Measurements from ENCODE around the gene TMEM181. TPM values are rescaled to one million over a fixed set of nuclear protein-coding genes. Genes with fewer than 3 reads are reported as not detected.
"Not testable (repeated sequence)": the region's sequence is repeated elsewhere in the genome, so short reads cannot be mapped to it uniquely, and the experiment has no call there.

TMEM181 gene
- total RNA-seq, 2 experiments from 2014 or later: 16.9 to 17.6 TPM

DNA sequence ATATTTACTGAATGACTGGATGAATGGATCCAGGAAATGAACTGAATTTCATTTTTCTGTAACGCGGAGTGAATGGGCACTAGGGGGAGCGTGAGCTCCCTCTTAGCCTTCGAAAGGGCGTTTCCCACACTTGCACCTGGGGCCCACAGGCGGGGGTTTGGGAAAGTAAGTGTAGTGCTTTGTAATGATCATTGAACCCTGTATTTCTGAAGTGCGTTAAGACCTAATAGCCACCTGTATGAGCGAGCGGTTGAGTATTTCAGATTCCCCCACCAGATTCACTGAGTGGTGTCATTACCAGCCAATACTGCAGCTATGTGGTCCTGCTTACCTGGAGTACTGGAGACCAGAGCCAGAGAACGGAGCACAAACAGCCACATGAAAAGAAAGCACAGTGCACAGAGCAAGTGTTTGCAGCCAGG lies 100.5 kb downstream of the TMEM181 start:
- peak; percentile 61 for DNase-seq
- H3K27ac Mint-ChIP-seq: peak overlapping the region; percentile 77
- H3K9me3 Mint-ChIP-seq: no peaks in the 10 kb centered on the region
- H3K4me1 Mint-ChIP-seq: peaks cover 55% of the 10 kb centered on the region
- H3K4me3 Mint-ChIP-seq: no peak overlapping the region
- ChIA-PET POLR2A (no interaction called here), CTCF (interaction anchor here (0.9 to 3.3 kb wide), 16 partner anchors 10 to 446 kb away, joined by 3 to 19 read pairs (median 4); partner anchors contain the start of genes DYNLT1 and SYTL3)
- H3K27me3 Mint-ChIP-seq: no peaks in the 10 kb centered on the region
- H3K36me3 Mint-ChIP-seq (ENCODE audit: low read depth): peaks cover 40% of the 10 kb centered on the region

DNA sequence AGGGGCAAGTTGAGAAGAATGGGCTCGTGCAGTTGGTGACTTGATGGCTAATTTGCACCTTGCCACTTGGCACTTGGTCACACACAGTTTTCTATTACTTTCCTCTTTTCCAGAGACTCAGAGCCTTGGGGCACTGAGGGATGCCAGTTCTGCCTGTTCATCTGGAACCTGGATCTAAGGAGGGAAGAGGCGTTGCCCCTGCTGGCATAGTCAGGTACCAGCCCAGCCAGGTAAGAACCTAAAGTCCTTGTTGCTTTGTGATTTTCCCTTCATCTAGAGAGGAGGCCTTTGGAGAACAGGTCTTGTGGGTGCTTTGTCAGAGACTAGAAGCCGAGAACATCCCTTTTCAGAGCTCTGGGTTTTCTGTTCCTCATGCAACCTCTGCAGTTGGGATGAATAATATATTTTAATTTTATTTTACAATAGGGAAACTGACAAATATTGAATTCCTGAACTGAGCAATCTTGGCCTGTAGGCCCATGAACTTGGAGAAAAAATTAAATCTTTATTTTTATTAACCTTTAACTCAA lies 101.3 kb downstream of the TMEM181 start:
- H3K4me3 Mint-ChIP-seq: no peak overlapping the region
- no peak overlapping the region for H3K27ac Mint-ChIP-seq
- CTCF ChIA-PET: interaction anchor here (1.0 to 3.3 kb wide), 4 partner anchors 9 to 25 kb away, joined by 3 to 18 read pairs (median 6); partner anchors contain the start of gene DYNLT1
- H3K4me1 Mint-ChIP-seq: peaks cover 46% of the 10 kb centered on the region
- no peaks in the 10 kb centered on the region for H3K9me3 Mint-ChIP-seq
- H3K36me3 Mint-ChIP-seq (ENCODE audit: low read depth): peaks cover 38% of the 10 kb centered on the region
- DNase-seq: no peak
- POLR2A ChIA-PET: no interaction called here
- no peaks in the 10 kb centered on the region for H3K27me3 Mint-ChIP-seq

DNA sequence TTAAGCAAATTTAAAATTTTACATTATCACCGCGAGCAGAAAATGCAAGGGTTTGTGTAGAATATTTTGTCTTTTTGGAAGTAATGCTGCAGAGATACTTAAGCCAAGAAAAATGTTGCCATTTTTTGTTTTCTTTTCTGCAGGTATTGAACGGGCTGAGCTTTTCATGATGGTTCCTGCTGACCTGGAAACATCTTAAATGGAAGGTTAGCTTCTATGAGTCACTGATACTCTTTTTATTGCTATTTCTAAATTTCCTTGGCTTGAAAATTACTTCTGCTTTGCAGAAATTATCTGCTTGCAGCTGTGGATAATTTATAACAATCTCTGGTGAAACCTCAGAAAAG lies 102.7 kb downstream of the TMEM181 start:
- no peaks in the 10 kb centered on the region for H3K27me3 Mint-ChIP-seq
- peaks cover 38% of the 10 kb centered on the region for H3K4me1 Mint-ChIP-seq
- ChIA-PET CTCF (interaction anchor here (1.3 to 1.6 kb wide), 6 partner anchors 8 to 133 kb away, joined by 3 to 6 read pairs (median 4); no protein-coding TSS in a partner anchor), POLR2A (no interaction called here)
- DNase-seq: no peak
- H3K9me3 Mint-ChIP-seq: no peaks in the 10 kb centered on the region
- no peak overlapping the region for H3K27ac Mint-ChIP-seq
- no peak overlapping the region for H3K4me3 Mint-ChIP-seq
- peaks cover 46% of the 10 kb centered on the region for H3K36me3 Mint-ChIP-seq (ENCODE audit: low read depth)

DNA sequence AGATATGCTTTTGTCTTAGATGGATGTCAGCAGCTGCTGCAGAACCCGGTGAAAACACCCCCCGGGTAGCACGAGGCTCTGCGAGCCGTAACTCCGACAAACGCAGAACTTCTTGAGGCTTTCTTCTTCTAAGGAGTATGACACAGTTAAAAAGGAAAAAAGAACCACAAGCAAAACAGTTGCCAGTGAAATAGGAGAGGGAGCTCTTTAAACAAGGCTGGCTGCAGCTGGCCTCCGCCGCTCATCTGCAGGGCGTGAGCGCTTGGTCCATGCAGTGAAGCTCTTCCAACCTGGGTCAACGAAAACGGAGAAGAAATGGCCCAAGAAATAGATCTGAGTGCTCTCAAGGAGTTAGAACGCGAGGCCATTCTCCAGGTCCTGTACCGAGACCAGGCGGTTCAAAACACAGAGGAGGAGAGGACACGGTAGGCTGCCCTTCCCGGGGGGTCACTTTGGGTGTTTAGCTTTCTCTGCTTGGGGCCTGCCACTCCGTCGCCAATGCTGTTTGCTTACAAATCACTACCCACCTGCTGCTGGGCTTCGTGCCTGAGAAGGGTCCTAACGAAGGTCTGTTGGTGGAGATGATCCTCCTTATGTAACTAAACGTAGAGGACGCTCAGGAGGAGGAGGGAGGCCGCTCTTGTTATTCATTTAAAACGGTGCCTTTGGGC lies 103.2 kb downstream of the TMEM181 start:
- no peak overlapping the region for H3K4me3 Mint-ChIP-seq
- no peaks in the 10 kb centered on the region for H3K9me3 Mint-ChIP-seq
- ChIA-PET CTCF (interaction anchor here (1.3 to 1.6 kb wide), 6 partner anchors 8 to 133 kb away, joined by 3 to 6 read pairs (median 4); no protein-coding TSS in a partner anchor), POLR2A (no interaction called here)
- peaks cover 48% of the 10 kb centered on the region for H3K36me3 Mint-ChIP-seq (ENCODE audit: low read depth)
- H3K27ac Mint-ChIP-seq: no peak overlapping the region
- no peak for DNase-seq
- H3K4me1 Mint-ChIP-seq: peaks cover 38% of the 10 kb centered on the region
- no peaks in the 10 kb centered on the region for H3K27me3 Mint-ChIP-seq

DNA sequence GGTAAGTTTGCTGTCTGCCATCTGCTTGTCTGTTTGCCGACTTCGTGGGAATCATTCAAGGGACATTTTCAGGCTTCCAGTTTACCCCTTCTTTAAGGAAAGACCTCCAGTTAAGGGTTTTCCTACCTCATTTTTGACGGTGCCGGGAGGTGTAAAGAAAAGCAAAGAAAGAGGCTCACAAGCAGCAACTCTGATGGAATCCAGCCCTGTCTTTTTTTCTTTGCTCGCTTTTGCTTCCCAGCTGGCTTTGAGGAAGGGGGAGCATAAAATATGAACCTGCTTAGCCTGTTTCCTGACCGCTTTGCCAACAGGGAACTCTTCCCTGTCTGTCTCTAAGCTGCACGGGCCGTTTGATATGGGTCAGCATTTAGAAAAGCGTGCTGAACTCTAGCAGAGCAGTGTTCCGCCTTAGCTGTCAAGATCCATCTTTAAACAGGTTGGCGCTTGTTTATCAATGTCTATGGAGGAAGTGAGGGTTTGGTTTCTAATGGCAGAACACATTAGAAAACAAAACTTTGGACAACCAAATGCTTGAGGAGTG lies 103.8 kb downstream of the TMEM181 start:
- Mint-ChIP-seq H3K4me1 (peaks cover 38% of the 10 kb centered on the region), H3K36me3 (ENCODE audit: low read depth) (peaks cover 52% of the 10 kb centered on the region), H3K27ac (no peak overlapping the region), H3K9me3 (no peaks in the 10 kb centered on the region), H3K27me3 (no peaks in the 10 kb centered on the region), H3K4me3 (no peak overlapping the region)
- ChIA-PET POLR2A (no interaction called here), CTCF (no interaction called here)
- DNase-seq: no peak

DNA sequence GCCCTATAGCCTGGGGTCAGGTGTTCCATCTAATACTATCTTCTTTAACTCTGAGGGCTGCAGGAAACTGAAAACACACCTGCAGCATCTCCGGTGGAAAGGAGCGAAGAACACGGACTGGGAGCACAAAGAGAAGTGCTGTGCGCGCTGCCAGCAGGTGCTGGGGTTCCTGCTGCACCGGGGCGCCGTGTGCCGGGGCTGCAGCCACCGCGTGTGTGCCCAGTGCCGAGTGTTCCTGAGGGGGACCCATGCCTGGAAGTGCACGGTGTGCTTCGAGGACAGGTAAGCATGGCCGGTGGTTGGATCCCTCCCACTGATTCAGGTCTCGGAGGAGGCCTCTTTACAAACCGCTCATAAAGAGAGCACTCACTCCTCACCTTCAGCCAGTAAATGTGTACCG lies 105.4 kb downstream of the TMEM181 start:
- Mint-ChIP-seq H3K4me1 (peaks cover 22% of the 10 kb centered on the region), H3K9me3 (no peaks in the 10 kb centered on the region), H3K36me3 (ENCODE audit: low read depth) (peaks cover 59% of the 10 kb centered on the region), H3K27ac (no peak overlapping the region), H3K27me3 (no peaks in the 10 kb centered on the region), H3K4me3 (no peak overlapping the region)
- no peak for DNase-seq
- ChIA-PET CTCF (interaction anchor here (1.0 to 1.7 kb wide), 3 partner anchors 16 to 26 kb away, joined by 3 to 5 read pairs (median 5); partner anchors contain the start of gene SYTL3), POLR2A (no interaction called here)

DNA sequence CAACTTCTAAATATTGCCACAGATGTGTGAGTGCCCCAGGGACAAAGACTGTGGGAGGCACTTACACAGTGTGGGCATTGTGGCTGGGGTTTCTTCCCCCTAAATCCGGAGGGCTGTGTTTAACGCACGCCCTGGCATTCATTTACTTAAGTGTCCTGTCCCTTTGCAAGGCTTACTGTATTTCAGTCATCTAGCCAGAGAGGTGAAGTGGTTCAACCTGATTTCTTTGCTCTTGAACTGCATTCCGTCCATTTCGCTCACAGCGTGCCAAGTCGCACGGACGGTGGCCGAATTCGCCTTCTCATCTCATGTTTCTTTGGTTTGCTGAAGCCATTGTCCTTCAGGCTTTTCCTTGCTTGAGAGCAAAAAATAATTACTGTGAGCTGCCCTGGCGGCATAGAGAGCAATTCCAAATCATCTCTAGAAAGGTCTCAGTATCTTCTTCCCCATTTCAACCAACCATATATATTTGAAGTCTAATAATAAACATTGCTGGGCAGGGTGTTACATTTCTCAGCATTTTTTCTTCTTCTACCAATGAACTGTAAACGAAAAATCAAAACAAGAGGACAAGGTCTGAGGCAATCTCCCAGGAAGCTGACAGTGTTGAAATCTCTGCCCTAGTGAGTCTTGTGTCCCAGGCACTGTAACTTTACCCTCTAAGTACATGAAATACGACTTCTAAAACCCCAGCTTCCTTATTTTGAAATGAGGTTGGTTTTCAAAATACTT lies 106.9 kb downstream of the TMEM181 start:
- POLR2A ChIA-PET: no interaction called here
- Mint-ChIP-seq H3K36me3 (ENCODE audit: low read depth) (peaks cover 54% of the 10 kb centered on the region), H3K4me3 (no peak overlapping the region), H3K4me1 (peaks cover 15% of the 10 kb centered on the region), H3K27ac (no peak overlapping the region), H3K27me3 (no peaks in the 10 kb centered on the region), H3K9me3 (no peaks in the 10 kb centered on the region)
- CTCF ChIA-PET: interaction anchor here (1.2 to 1.7 kb wide), 2 partner anchors 17 to 25 kb away, joined by 3 read pairs; partner anchors contain the start of gene SYTL3
- no peak for DNase-seq

DNA sequence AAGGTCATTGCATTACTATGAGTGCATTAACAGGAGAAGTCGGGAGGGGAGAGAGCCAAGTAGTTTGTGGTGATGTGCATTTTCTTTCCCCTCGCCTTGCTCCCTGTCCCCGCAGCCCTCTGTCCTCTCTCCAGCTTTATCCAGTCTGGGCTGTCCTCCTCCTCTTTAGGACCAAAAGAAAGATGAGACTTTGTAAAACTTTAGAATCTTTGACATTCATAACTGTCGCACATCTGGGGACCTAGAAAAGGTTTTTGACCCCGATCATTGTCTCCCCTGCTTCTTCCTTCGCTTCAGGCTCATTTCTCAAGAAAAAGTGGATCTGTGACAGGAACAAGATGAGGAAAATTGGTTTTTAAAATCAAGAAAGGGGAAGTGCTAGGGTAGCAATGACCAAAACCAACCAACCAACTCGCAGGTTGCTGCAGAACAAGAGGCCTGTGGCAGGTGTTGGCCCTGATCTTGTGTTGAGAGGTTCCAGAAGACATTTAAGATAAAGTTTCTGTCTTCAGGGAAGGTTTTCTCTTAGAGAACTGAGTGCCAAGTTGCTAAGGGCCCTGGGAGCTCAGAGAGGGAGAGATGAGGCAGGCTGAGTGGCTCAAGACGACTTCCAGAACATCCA lies 107.6 kb downstream of the TMEM181 start:
- Mint-ChIP-seq H3K9me3 (no peaks in the 10 kb centered on the region), H3K4me3 (no peak overlapping the region), H3K27ac (no peak overlapping the region), H3K4me1 (peaks cover 14% of the 10 kb centered on the region), H3K36me3 (ENCODE audit: low read depth) (peaks cover 49% of the 10 kb centered on the region), H3K27me3 (no peaks in the 10 kb centered on the region)
- ChIA-PET CTCF (interaction anchor here (1.2 kb wide), 1 partner anchor 24 kb away, joined by 3 read pairs; no protein-coding TSS in a partner anchor), POLR2A (no interaction called here)
- DNase-seq: no peak

DNA sequence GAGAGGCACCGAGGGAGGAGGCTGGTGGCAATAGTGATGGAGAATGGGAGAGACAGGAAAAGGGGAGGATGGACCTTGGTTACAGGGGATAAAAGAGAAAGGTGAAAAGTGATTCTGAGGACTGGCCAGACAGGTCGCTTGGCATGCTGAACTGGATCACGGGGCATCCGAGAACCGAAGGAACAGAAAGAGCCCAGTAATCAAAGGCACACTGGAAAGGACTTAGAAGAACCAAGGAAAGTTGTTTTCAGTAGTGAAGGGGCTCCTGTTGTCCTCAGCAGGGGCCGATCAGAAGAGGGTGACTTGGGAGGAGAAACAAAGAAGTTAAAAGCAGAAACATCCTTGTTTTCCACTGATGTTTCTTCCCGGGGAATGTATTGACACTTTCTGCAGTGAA lies 108.8 kb downstream of the TMEM181 start:
- H3K27me3 Mint-ChIP-seq: no peaks in the 10 kb centered on the region
- H3K4me3 Mint-ChIP-seq: no peak overlapping the region
- H3K4me1 Mint-ChIP-seq: peaks cover 5% of the 10 kb centered on the region
- H3K36me3 Mint-ChIP-seq (ENCODE audit: low read depth): peaks cover 43% of the 10 kb centered on the region
- no peak overlapping the region for H3K27ac Mint-ChIP-seq
- no peaks in the 10 kb centered on the region for H3K9me3 Mint-ChIP-seq
- POLR2A ChIA-PET: no interaction called here
- CTCF ChIA-PET: interaction anchor here (0.9 to 4.0 kb wide), 2 partner anchors 9 to 23 kb away, joined by 4 to 18 read pairs; no protein-coding TSS in a partner anchor
- DNase-seq: no peak

DNA sequence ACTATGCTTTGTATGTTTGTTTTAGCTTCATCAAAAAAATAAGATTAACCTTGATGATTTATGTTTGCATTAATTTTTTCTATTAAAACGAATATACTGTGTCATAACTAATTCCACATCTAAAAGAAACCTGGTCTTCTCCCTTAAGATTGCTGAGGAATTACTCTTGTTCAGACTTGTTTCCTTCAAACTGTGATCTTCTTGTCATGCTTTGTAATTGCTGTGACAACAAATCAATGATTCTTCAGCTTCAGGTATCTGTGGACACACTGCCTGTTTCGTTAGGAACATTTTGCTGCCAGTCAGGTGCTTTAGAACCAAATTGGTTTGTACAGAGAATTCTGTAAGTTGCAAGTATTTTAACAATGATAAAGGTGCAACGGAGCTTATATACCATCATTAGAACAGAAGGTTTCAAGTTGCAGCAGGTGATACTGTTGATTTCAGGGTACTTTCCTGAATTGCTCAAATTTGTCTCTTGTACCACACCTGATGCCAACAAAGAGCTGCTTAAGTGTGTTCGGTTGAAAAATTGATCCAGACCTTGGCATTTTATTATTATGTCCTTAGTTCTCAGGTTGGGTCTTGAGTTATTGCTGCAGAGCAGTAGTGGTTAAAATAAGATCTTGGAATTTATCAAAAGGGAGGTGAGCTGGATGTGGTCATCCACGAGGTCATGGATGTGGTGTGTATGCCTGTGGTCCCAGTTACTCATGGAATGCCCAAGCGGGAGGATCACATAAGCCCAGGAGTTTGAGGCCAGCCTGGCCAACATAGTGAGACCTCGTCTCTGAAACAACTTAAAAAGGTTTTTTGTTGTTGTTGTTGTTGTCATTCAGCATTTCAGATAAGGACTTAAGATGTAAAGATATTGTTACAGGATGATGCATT lies 109.5 kb downstream of the TMEM181 start:
- peaks cover 46% of the 10 kb centered on the region for H3K36me3 Mint-ChIP-seq (ENCODE audit: low read depth)
- POLR2A ChIA-PET: no interaction called here
- CTCF ChIA-PET: interaction anchor here (0.9 to 4.0 kb wide), 2 partner anchors 10 to 22 kb away, joined by 4 to 18 read pairs; no protein-coding TSS in a partner anchor
- no peaks in the 10 kb centered on the region for H3K9me3 Mint-ChIP-seq
- DNase-seq: no peak
- H3K4me3 Mint-ChIP-seq: no peak overlapping the region
- H3K27ac Mint-ChIP-seq: no peak overlapping the region
- no peaks in the 10 kb centered on the region for H3K27me3 Mint-ChIP-seq
- peaks cover 3% of the 10 kb centered on the region for H3K4me1 Mint-ChIP-seq

DNA sequence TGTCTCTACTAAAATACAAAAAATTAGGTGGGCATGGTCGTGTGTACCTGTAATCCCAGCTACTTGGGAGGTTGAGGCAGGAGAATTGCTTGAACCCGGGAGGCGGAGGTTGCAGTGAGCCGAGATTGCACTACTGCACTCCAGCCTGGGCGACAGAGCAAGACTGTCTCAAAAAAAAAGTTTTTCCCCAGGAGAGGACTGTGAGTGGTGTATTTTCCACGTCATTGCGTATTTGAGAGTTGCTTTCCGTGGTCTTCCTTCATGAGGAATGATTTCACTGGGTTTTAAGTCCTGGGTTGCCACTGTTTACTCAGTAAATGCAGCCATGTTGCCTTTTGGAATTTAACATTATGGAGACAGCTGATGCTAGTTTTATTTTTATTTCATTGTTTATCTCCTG lies 112.2 kb downstream of the TMEM181 start:
- H3K36me3 Mint-ChIP-seq (ENCODE audit: low read depth): peaks cover 47% of the 10 kb centered on the region
- H3K9me3 Mint-ChIP-seq, POLR2A ChIA-PET, H3K4me1 Mint-ChIP-seq, H3K4me3 Mint-ChIP-seq, DNase-seq, H3K27ac Mint-ChIP-seq, H3K27me3 Mint-ChIP-seq: not testable (repeated sequence)
- CTCF ChIA-PET: interaction anchor here (1.2 to 4.5 kb wide), 5 partner anchors 10 to 19 kb away, joined by 3 to 19 read pairs (median 4); no protein-coding TSS in a partner anchor

DNA sequence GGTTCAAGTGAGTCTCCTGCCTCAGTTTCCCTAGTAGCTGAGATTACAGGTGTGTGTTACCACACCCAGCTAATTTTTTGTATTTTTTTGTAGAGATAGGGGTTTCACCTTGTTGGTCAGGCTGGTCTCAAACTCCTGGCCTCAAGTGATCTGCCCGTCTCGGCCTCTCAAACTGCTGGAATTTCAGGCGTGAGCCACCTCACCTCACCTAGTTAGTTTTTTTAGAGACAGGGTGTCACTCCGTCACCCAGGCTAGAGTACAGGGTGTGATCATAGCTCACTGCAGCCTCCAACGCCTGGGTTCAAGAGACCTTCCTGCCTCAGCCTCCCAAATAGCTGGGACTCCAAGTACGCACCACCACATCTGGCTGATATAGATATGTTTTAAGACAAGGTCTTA lies 112.8 kb downstream of the TMEM181 start:
- Mint-ChIP-seq H3K9me3 (peaks cover 3% of the 10 kb centered on the region), H3K4me1 (no peaks in the 10 kb centered on the region), H3K27ac (no peak overlapping the region), H3K4me3 (no peak overlapping the region), H3K27me3 (no peaks in the 10 kb centered on the region), H3K36me3 (ENCODE audit: low read depth) (peaks cover 43% of the 10 kb centered on the region)
- POLR2A ChIA-PET: no interaction called here
- no peak for DNase-seq
- CTCF ChIA-PET: interaction anchor here (1.2 to 4.5 kb wide), 5 partner anchors 12 to 33 kb away, joined by 3 to 19 read pairs (median 4); no protein-coding TSS in a partner anchor
